Epithelial cell of esophagus (primary cell): Measurements from ENCODE around the gene TK2.
A peak's percentile ranks its signal among the peaks of the same experiment; 100 is the strongest.

ENCODE experiments used
- DNase-seq: peaks from one replicate; pipeline ENCODE4 v3.0.0; 2010; ENCODE audit warnings: low read depth
- H3K4me3 ChIP-seq: 2 replicates; pipeline ENCODE4 v1.5.1; 2011; ENCODE audit warnings: mild to moderate bottlenecking, low read length, control low read depth
- CTCF ChIP-seq: IDR thresholded peaks from 2 replicates; pipeline ENCODE4 v1.5.1; 2011; ENCODE audit warnings: low read depth, mild to moderate bottlenecking, low read length, control low read depth, inconsistent platforms; ENCODE audit not compliant: insufficient read depth; ENCODE audit errors: missing control alignments

TK2 gene

GRCh38 chr16:66552286-66553177 is 2.6 kb upstream of the TK2 start, which contains the start of gene CKLF:
Gene CKLF, plus strand, starts transcription at chr16:66552576. Its CDS starts 140 bp downstream, at chr16:66552716.
- peak; percentile 85 for DNase-seq
- TF ChIP-seq CTCF, result no peak

GRCh38 chr16:66551788-66552285 is 1.9 kb upstream of the TK2 start:
- no peak for TF ChIP-seq CTCF
- H3K4me3 ChIP-seq, result peak overlapping the region; percentile 73
- DNase-seq, result no peak

More at GRCh38 chr16:66552286-66553177, 2.6 kb upstream of the TK2 start, which contains the start of gene CKLF:
- H3K4me3 ChIP-seq, result peak within 1 kb of the TSS; percentile 73

- peak; percentile 27 for DNase-seq
- H3K4me3 ChIP-seq, result no peak overlapping the region
- TF ChIP-seq CTCF, result peak; percentile 35
These were observed 1.4 kb upstream of the TK2 start for GRCh38 chr16:66551348-66551759.

- no peak for TF ChIP-seq CTCF
- peak overlapping the region; percentile 72 for H3K4me3 ChIP-seq
- no peak for DNase-seq
These were observed 1.1 kb downstream of the TK2 start for GRCh38 chr16:66548868-66549267.

- no peak for DNase-seq
- H3K4me3 ChIP-seq, result no peak overlapping the region
- TF ChIP-seq CTCF, result no peak
These were observed 1.9 kb downstream of the TK2 start for GRCh38 chr16:66548068-66548467.

- no peak for DNase-seq
- no peak for TF ChIP-seq CTCF
- H3K4me3 ChIP-seq, result no peak overlapping the region
These were observed 2.6 kb downstream of the TK2 start for GRCh38 chr16:66547101-66547989.
